Measurements from ENCODE around the gene TEKT1.

GRCh38 chr17:6831661-6832263, at the start of gene TEKT1:
- TF ChIP-seq CTCF (IDR thresholded peaks at IDR 0.05; ENCODE audit: low read depth, low read length, poor library complexity, severe bottlenecking) = no peak
- no peak for TF ChIP-seq EZH2phosphoT487 (IDR thresholded peaks at IDR 0.05; ENCODE audit: borderline replicate concordance, low read length)
